HG03469 (cell line): ENCODE data around the gene SLC22A3.
"Not testable (repeated sequence)": the region's sequence is repeated elsewhere in the genome, so short reads cannot be mapped to it uniquely, and the experiment has no call there.

Source experiments
- ATAC-seq: cut with Tn5 transposase; IDR thresholded peaks from one replicate; pipeline ENCODE4 v1.9.1; 2021; ENCODE audit warnings: mild to moderate bottlenecking, moderate library complexity, moderate number of reproducible peaks; ENCODE audit not compliant: unreplicated experiment

The SLC22A3 gene

GRCh38 chr6:160437775-160438174 lies 89.6 kb downstream of the SLC22A3 start:
- no peak for ATAC-seq

DNA sequence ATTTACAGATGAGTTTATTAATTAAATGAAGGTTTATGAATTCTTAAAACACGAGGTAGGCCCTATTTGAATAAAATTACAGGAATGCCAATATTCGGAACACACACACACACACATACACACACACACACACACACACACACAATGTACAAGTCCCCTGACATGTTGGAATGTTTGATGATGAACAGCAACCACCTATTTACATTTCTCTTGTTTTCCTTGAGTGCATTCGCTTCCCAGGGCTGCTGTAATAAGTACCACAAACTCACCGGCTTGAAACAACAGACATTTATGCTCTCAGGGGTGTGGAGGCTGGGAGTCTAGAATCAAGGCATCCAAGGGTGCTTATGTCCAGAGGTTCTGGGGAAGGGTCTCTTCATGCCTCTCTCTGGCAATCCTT lies 90.3 kb downstream of the SLC22A3 start:
- no peak for ATAC-seq

GRCh38 chr6:160439751-160440150 lies 91.6 kb downstream of the SLC22A3 start:
- no peak for ATAC-seq

GRCh38 chr6:160442151-160442550 lies 94.0 kb downstream of the SLC22A3 start:
- no peak for ATAC-seq

DNA sequence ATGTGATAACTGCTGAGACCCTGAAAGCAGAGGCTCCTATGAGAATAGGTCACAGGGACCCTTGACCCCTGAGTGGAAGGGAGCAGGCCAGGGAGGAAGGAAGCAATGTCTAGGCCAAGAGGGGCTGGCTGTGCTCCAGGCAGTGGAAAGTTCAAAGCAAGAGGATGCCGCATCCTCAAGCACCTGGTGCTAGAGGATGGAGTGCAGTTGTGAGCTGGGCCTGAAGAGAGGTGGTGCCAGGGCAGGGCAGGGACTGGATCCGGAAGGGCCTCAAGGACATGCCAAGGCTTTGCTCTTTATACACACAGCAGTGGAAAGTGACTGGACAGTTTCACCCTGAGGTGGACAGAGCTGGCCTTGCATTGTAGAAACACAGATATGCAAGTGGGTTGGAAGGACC lies 97.0 kb downstream of the SLC22A3 start:
- ATAC-seq, result no peak

GRCh38 chr6:160447350-160447749 lies 99.2 kb downstream of the SLC22A3 start:
- ATAC-seq, result no peak

DNA sequence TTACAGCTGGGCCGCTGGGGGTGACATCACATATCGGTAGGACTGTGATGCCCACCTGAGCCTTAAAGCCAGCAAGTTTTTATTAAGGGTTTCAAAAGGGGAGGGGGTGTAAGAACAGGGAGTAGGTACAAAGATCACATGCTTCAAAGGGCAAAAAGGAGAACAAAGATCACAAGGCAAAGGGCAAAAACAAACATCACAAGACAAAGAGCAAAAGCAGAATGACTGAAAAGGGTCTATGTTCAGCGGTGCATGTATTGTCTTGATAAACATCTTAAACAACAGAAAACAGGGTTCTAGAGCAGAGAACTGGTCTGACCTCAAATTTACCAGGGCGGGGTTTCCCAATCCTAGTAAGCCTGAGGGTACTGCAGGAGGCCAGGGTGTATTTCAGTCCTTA lies 101.6 kb downstream of the SLC22A3 start:
- ATAC-seq, result not testable (repeated sequence)

GRCh38 chr6:160450849-160451248 lies 102.7 kb downstream of the SLC22A3 start:
- ATAC-seq, result no peak

- ATAC-seq, result no peak
Observed at GRCh38 chr6:160454303-160454702, 106.1 kb downstream of the SLC22A3 start.

DNA sequence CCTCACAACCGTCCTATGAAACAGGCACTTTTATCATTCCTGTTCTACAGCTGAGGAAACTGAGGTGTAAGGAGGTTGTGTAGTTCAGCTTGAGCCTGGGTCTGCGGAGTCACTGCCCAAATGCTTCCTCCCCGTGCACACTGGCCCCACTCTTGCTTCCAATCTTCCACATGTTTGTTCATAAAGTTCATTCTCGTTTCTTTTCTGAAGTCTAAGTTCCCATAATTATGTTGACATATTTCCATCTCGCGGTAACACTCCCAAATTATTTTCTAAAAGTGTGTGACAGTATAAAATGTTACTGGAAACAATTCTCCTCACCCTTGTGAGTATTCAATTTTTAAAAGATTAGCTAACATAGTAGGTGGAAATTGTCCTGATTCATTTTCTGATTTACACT lies 106.9 kb downstream of the SLC22A3 start:
- ATAC-seq, result no peak

DNA sequence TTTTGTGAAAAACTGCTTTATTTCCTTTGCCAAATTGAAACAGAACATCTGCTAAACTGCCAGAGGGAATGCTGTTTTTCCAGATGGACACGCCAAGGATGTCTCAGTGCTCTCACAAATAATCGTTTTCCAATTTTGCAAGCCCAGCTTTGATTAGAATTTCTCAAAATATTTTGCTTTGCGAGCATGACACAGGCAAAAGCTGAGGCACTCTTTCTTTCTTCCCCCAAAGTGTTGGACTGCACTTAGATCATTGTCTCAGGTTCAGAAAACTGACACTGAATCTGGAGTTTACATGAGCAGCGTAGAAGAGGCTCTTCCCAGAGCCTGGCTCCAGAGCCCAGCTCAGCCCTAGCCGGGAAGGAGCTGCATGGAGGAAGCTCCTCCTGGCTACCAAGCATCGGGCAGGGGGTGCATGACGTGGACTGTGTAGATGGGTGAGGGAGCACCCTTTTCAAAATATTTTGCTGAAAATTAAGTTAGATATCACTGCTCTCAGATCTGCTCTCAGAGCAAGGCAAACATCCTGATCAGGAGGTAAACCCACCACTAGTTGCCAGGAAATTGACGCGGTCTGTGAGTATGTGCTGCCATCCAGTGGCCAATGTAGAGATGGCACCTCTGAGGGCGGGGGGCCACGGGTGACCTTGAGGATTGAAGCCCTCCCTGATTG lies 107.5 kb downstream of the SLC22A3 start:
- no peak for ATAC-seq

DNA sequence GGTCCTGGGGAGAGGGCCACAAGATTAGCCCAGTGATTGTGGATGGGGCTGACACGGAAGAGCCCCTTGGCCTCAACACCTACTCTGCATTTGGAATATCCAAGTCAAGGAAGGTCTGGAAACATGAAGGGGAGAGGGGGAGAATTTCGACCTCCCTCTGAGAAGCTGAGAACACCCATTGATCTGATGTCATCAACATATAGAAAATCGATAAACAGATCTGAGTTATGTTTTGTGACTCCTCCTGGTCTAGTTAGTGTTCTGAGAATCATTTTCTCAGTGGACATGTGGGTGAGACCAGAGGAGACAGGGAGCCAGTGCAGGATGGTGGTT lies 108.0 kb downstream of the SLC22A3 start:
- no peak for ATAC-seq

GRCh38 chr6:160457823-160458222 lies 109.6 kb downstream of the SLC22A3 start:
- no peak for ATAC-seq

DNA sequence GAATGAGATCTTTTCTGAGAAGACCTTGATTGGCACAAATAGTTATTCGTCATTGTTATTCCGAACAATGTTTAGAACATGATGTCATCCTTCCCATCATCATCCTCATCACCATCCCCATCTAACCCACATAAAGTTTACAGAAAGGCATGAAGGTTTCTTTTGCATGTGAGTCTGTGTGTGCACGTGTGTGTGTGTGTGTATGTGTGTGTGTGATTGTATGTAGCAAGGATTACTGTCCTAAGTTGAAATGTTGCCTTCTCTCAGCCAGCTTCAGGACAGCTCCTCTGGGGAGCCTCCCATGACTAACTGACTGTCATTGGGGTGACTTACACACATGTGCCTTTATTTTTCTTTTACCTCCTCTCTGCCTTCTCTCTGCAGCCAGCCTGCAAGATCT lies 113.5 kb downstream of the SLC22A3 start:
- ATAC-seq, result no peak

- peak; percentile 3 for ATAC-seq
Observed at GRCh38 chr6:160462116-160462515, 113.9 kb downstream of the SLC22A3 start.

GRCh38 chr6:160462551-160463109 lies 114.5 kb downstream of the SLC22A3 start:
- peak; percentile 99 for ATAC-seq

DNA sequence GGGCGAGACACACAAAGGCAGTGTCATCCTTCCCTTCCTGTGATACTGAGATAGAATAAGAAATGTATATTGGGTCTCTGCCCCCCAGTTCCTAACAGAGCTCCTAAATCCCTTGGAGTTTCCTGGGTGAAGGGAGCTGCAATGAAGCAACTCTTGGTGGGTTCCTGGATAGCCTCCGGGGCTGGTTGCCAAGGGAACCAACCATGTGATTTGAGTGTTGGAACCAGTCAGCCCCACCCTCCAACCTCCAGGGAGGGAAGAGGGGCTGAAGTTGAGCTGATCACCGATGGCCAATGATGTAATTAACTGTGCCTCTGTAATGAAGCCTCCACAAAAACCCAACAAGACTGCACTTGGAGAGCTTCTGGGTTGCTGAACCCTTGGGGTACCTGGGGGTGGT lies 116.6 kb downstream of the SLC22A3 start:
- no peak for ATAC-seq

GRCh38 chr6:160467261-160467871 lies 119.2 kb downstream of the SLC22A3 start:
- ATAC-seq, result not testable (repeated sequence)

DNA sequence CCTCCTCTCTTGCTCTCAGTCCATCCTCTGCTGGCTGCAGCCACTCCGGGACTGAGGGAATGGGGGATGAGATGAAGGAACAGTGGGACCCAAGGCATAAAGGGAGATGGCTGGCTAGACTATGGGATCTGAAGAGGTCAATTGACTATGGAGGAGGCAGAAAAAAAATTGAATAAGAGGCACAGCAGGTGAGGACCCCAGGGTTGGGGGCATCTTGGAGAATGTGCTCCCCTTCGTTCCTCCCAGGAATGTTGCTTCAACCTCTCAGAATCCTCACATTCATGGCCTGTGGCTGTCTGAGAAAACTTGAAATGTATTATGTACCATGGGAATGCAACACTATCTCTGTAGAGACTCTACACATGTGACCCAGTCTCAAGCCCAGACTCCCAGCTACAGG lies 121.0 kb downstream of the SLC22A3 start:
- ATAC-seq, result no peak

DNA sequence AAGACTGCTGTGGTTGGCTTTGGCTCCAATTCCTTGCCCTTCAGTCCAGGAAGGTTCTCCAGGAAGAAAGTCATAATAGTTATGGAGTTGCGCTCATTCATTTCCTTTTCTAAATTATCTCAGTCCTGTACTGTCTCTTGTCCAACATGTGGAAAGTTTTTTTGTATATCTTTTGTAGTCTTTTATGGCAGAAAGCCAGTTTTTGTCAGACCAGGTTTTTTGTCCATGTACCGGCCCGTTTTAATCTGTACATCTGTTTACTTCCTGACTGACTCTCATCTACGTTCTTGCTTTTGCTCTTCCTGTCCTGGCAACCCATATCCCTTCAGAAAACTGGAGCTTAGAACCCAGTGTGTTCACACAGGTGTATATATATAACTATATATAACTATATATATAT lies 127.9 kb downstream of the SLC22A3 start:
- not testable (repeated sequence) for ATAC-seq

DNA sequence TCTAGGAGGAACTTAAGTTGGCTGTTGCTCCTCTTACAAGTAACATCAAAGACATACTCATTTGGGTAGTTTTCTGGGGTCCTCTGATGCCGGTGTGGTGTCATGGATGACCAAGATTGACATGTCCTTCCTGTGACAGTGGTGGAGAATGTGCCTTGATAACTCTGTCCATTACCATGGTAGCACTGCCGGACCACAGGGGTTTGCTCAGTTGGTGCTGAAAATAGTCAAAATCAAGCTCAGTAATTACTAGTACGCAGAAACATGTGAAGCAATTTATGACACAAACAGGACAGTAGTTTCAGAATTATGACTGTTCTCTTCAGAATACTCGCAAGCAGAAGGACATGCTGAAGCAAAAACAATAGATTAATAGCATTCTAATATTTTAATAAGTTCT lies 128.9 kb downstream of the SLC22A3 start:
- ATAC-seq, result not testable (repeated sequence)

DNA sequence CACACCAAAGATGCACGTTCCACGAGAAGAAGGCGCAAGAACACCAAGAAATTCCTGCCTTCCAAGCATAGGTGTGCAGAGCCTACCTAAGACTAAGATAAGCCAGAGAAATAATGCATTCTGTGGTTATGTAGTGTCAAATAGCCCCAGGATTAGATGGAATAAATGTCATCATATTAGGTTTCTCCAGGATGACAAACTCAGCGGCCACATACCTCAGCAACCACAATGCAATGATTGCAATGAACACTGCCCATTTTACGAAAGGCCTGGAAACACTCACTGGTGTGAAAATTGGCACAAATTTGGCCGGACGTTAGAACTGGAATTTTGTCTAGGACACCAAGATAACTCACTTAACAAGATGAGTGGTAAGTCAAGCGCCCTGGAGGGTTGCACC lies 129.7 kb downstream of the SLC22A3 start:
- no peak for ATAC-seq

- ATAC-seq, result no peak
Observed at GRCh38 chr6:160487116-160487515, 138.9 kb downstream of the SLC22A3 start.
